T follicular helper cell (primary cell): ENCODE measurements around the gene AFF3.
"Not testable (repeated sequence)": the region's sequence is repeated elsewhere in the genome, so short reads cannot be mapped to it uniquely, and the experiment has no call there.

Experiments used
- DNase-seq: peaks from one replicate; pipeline ENCODE4 v3.0.0-alpha.2; 2020; ENCODE audit warnings: low read depth

AFF3 gene

DNA sequence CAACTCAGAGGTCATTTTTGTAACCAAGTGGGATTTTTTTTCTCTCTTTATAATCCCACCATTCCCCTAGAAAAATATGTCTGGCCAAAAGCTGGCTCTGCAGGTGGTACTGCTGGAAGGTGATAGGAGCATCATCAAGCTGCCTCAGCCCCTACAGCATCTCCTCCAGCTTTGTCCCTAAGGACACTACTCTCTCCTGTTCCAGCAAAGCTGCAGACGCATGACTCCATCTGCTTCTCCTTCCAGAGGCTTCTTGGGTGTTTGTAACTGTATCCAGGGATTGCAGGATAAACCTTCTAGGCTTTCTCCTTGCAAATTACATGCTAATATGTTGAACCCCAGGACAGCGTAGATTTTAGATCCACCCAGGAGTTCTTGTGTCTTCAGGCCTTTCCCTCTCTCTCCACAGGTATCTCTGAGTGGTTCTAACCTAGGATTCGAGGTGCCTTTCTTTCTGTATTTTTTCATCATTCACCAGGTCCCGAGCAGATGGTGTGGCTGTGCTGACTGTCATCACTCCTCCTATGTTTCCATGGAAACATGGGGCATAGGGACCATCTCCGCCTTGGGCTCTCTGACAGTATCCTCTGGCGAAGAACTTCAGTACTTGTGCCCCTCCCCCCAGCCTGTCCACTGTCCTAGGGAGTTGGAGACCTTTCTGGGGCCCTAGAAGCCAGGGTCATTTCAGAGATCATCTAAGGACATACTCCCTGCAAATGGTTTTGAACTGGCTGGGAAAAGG is 34.3 kb downstream of the AFF3 start:
- DNase-seq = no peak

DNA sequence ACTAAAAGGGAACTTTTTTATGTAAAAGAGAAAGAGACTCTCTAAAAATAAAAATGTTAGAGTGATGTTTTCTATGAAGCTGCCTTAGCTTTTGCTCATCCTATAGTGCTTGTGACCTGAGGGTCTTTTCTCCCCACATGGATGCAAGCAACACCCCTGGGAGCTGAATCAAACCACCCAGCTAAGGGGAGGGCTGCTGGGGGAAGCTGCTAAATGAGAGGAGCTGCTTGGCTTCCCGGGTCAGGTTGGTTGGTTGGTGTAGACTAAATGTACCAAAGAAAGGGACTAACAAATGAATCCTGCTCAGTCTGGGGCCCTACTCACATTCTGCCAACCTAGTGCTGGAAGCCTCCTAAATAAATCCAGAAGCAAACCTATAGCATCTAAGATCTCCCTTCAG is 35.0 kb downstream of the AFF3 start:
- DNase-seq = no peak

DNA sequence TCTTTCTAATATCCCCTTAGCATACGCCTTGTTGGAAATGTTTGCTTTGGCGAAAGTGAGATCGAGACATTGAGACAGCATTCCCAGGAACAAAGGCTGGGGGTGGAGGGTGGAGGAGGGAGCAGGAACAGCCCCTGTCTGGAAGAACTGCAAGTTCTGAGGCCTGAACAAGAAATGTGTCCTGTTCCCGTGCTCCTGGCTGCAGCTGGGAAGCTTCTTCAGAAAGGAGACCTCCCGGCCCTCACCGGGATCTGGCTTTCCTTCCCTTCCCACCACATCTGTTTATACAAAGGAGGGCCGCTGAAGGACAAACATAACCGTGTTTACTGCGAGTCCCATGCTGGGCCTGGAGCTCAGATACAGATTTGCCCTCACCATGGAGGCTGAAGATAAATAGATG is 35.9 kb downstream of the AFF3 start:
- no peak for DNase-seq

GRCh38 chr2:100105678-100106054 is 36.7 kb downstream of the AFF3 start:
- no peak for DNase-seq

DNA sequence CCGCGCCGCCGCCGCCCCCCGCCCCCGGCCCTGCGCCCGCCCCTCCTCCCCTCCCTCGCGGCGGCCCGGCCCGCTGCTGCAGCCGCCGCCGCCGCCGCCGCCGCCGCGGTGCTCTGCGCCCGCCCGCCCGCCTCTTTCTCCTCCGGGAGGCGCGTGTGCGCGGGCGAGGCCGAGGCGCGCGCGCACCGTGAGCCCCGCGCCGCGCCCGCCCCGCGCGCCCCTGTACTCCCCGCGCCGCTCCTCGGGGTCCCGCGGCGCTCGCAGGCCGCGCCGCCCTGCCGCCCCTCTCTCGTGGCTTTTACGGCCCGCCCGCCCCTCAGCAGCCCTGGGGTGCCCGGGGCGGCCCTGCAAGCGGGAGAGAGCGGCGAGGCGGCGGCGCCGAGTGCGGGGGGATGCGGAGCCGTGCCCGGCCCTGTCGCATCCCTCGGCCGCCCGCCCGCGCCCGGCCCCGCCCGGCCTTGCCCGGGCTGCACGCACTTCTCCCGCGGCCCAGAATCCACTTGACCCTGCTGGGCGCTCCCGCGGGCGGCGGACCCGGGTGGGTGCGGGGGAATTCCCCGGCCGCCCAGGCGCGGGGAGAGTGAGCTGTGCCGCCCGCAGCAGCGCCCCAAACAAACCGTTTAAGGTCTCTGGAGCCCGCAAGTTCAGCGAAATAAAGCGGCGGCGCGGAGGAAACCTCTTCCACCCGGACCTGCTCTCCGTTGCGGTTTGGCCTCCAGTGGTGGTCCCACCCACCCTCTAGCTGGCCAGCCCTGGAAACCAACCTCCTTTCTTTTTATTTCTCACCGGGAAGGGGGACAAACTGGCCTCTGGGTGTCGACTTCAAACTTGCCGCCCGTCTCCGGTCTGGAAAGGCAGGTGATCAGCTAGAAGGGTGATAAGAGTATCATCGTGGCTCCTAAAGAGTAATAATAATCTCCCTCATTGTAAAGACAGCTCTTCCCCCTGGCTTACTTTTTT is 37.4 kb downstream of the AFF3 start:
- DNase-seq = no peak

DNA sequence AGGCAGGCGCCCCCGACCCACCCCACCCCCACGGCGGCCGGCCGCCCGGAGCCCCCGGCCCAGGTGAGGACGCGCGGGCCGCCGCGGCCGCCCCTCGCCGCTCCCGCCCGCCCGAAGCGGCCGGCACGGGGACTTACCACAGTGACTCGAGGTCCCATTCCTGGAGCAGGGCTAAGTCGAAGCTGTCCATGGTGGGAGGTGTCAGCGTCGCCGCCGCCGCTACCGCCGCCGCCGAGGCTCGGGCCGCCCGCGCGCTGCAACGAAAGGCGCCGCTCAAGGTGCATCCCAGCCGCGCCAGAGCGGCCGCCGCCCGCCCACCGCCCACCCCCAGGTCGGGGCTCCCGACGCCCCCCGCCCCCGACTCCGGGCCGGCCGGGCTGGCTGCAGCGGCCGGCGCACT is 38.1 kb downstream of the AFF3 start:
- DNase-seq = not testable (repeated sequence)

DNA sequence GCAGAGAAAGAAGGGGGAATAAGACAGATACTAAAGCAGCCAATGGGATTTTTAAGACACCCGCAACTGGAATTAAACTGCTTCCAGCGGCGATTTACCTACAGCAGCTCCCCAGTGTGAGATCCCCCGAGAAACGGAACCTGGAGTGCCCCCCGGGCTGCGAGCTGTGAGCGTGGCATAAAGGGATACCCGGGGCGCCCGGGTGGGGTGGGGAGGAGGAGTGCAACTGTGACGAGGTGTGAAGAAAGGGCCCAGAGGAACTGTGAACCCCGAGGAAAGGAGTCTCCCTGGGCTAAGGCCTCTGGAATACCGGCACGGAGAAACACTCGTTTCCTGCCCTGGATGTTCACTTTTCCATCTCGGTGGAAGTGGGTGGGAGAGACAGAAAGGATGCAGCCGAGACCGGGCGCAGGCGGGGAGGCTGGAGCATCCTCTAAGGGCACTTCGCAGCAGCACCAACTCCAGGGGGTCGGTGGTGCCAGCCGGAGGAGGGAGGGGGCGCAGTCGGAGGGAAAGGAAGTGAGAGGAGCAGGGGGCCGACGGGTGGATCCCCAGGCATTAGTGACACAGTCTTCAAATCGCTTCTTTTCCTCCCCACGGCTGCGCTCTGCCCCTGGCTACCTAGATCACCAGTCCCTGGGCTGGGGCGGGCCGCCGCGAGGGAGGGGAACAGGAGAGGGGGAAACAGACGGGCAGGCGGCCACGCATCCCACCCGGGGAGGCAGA is 38.7 kb downstream of the AFF3 start:
- DNase-seq = not testable (repeated sequence)

DNA sequence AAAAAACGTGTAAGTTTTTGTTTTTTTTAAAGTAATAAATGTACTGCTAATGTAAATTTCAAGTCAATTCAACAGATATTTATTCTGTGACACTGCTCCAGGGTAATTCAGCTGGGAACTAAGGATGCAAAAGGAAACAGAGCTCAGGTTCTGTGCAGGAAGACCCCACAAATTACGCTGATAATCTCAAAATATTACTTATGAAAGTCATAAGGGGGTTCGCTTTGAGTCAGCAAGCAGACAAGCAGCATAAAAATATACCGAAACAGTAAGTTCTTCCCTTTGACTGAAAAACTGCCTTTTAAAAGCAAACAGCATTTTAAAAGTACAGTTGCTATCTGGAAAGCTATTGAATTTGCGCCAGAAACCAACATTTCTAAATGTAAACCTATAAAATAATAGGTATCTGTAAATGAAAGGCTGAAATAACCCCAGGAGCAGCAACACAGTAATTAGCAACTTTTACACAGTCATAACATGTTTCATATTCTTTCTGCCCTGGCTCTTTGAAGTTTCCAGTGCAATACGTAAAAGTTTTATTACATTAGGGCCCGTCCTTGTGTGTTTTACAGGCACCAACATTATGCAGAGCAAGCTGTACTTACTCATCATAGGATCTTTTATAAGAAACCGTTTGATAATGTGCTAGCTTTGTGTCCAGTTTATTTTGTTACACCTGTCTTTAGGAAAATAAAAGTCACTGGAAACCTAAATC is 39.8 kb downstream of the AFF3 start:
- not testable (repeated sequence) for DNase-seq

- not testable (repeated sequence) for DNase-seq
Observed at GRCh38 chr2:100098855-100099254, 43.5 kb downstream of the AFF3 start.

DNA sequence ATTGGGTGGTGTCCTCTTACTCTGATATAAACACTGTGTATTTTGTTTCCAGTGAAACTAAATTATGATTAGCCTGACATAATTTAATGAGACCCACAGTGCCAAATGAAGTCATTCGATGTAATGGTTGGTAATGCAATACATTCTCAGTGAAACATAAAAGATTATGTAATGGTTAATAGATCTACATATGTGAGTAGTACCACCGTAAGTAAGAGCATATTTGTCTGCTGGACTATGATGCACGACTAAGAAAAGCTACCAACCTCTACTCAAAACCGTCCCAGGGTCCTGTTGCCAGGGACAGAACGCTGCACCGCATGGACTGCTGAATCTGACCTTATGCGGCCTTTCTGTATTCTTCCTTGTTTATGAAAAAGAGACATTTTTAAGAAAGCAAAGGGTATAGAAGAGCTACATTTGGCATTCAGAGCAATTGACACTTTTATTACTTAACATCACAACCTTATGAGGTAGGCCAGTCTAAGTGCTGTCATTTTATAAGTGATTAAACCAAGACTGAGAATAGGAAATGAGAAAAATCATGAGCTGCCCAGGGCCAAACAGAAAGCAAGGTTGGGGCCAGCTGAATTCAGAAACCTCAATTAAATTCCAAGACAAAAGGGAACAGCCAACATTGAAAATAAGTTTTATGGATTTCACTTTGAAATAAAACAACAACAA is 44.6 kb downstream of the AFF3 start:
- DNase-seq = not testable (repeated sequence)

- DNase-seq = not testable (repeated sequence)
Observed at GRCh38 chr2:100095845-100096244, 46.5 kb downstream of the AFF3 start.

GRCh38 chr2:100091807-100092206 is 50.6 kb downstream of the AFF3 start:
- DNase-seq = not testable (repeated sequence)

DNA sequence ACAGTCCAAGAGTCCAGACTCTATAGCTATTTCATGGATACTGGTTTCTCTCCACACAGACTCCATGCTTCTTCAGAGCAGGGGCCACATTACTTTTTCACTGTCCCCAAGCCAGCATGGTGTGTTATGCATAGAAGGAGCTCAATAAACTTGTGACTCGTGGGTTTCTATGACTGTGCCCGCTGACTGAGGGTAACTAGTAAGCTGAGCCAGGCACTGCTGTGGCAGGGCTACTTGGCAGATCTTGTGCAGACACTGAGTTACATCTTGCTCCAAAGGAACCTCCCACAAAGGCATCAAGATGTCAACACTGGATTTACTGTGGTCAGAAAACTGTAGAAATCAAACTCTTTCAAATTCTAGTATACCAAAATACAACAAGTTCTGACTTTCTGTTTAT is 56.6 kb downstream of the AFF3 start:
- DNase-seq = not testable (repeated sequence)

GRCh38 chr2:100083421-100084216 is 58.8 kb downstream of the AFF3 start:
- DNase-seq = not testable (repeated sequence)

- not testable (repeated sequence) for DNase-seq
Observed at GRCh38 chr2:100082302-100082978, 60.0 kb downstream of the AFF3 start.

DNA sequence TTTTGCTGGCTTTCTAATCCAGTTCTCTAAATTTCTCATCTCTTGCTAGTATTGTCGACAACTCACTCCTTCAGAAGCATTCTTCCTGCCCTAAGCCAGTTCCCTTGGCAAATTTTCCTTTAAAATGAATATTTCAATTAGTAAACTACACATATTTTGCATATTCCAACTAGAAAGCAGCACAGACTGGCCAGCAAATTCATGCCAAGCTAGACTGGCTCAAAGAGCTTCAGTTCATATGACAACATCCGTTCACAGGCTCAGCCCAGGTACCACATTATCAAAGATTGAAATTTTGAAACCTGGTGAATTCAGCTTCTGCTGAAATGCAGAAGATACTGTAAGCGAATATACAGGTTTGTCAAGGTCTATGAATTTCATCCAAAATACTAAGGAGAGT is 64.5 kb downstream of the AFF3 start:
- no peak for DNase-seq

DNA sequence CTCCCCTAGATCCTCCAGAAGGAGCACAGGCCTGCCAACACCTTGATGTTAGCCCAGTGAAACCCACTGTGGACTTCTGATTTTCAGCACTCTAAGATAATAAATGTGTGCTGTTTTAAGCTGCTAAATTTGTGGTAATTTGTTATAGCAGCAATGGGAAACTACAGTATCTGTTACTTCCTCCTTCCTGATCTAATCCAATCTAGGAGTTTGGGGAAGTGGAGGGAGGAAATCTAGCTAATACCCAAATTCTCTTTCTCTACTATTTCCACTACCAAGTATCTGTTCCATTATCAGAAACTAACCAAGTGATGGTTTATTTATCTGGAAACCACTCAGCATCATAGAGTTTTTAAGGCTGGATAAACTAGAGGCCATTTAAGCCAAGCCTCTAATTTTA is 64.9 kb downstream of the AFF3 start:
- DNase-seq = no peak

GRCh38 chr2:100075532-100075931 is 66.9 kb downstream of the AFF3 start:
- no peak for DNase-seq

GRCh38 chr2:100073110-100073509 is 69.3 kb downstream of the AFF3 start:
- DNase-seq = no peak

GRCh38 chr2:100072503-100072902 is 69.9 kb downstream of the AFF3 start:
- no peak for DNase-seq
